T-helper 9 cell (primary cell): Measurements from ENCODE around the gene LSM14A.
"Not testable (repeated sequence)": the region's sequence is repeated elsewhere in the genome, so short reads cannot be mapped to it uniquely, and the experiment has no call there.

Experiments used
- DNase-seq: peaks from one replicate; pipeline ENCODE4 v3.0.0-alpha.2; 2020

The LSM14A gene

GRCh38 chr19:34232566-34233481 lies 60.5 kb downstream of the LSM14A start:
- no peak for DNase-seq

DNA sequence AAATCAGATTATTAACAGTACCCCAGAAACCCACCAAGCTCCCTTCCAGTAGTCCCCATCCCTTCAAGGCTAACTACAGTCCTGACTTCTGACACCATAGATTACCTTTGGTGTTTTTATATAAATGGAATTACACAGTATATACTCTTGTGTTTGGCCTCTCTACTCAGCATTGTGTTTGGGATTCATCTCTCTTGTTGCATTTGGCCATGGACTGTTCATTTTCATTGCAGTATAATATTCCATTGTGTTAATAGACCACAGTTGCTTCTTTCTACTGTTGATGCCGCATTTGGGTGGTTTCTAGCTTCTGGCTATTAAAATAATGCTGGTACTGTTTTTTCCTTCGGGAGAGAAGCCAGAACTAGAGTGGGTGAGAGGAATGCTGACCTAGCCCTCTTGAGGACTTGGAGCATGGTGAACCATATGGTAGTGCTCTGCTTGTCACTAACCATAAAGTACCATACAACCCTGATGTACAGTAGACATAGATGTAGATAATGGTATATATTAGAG lies 63.2 kb downstream of the LSM14A start:
- no peak for DNase-seq

DNA sequence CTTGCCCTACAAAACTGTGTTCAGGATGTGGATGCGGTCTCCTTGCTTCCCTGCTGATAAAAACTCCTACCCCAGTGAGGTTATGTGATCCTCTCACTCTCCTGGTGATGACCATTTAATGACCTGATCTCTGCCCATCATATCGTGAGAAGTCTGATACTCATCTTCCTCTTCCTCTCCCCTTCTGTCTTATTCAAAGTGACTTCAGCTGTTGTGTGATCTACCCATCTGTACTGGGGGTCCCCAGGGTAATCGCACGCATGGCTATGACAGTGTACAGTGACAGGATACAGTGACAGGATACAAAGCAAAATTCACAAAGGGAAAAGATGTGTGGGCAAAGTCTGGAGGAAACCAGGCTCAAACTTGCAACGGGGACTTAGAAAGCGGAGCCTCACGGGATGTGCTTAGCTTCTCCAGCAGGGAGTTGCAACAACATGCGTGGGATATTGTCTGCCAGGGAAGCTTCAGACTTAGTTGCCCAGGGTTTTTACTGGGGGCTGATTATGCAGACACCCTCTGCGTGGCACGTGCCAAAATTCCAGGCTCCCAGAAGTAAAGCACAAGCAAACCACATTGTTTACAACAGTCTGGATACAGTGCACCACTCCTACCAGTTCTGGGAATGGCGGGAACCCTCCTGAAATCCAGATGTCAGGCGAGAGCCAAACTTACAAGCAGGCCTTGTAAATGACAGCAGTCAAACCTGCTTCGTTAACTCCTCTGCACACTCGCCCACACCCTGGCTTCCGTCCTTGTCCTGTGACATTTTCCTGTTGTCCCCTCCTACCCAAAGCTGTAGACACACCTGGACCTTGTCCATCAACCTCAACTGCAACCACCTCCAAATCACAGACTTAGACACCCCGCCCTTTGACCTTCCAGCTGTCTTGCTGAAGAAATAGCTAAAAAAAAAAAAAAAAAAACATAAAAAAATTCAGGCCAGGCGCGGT lies 64.0 kb downstream of the LSM14A start:
- DNase-seq: no peak

DNA sequence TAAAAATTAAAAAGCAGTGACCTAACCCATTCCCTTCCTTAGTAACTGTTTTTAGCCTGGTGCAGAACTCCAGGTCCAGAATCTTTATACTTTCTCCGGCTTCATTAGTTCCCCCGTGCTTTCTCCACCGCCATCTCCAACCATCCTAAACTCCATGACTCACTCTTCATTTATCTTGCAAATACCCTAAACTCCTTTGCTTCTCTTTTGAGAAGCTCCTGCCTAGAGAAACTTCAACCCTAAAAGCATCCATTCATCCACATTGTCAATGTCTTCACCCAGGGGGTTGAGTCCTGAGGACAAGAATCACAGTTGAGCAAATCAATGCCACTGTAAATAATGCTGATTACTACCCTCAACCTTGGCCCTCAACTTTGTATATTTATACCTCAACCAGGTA lies 65.0 kb downstream of the LSM14A start:
- no peak for DNase-seq

DNA sequence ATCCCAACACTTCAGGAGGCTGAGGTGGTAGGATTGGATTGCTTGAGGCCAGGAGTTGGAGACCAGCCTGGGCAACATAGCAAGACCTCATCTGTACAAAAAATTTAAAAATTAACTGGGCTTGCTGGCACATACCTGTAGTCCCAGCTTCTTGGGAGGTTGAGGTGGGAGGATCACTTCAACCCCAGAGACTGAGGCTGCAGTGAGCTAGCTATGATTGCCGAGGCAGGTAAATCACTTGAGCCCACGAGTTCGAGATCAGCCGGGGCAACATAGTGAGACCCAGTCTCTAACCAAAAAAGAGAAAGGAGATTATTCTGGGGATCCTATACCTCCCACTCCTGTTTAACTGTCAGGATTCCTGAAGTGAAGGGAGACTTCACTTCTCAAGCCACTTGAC lies 65.6 kb downstream of the LSM14A start:
- no peak for DNase-seq

DNA sequence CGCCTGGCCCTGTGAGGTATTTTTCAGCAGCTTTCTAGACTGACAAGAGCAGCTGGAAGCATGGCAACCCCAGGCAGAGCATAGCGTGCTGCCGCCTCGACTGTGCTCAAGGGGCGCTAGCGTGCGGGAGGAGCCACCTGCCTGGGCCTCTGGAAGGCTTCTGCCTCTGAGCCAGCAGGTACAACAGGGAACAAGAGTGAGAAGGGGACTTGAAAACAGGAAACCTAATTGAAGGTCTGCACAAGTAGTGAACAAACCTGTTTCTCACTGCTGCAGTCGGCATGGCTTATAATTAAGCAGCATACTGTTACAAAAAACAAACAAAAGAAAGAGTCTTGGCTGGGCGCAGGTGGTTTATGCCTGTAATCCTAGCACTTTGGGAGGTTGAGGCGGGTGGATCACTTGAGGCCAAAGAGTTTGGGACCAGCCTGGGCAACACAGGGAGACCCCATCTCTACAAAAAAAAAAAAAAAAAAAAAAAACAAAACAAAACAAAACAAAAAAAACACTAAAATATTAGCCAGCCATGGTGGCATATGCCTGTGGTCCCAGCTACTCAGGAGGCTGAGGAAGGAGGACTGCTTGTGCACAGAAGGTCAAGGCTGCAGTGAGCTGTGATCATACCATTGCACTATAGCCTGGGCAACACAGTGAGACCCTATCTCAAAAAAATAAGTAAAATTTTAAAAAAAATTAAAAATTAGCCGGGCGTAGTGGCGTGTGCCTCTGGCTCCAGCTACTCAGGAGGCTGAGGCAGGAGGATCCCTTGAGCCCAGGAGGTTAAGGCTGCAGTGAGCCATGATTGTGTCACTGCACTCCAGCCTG lies 69.4 kb downstream of the LSM14A start:
- DNase-seq: no peak

DNA sequence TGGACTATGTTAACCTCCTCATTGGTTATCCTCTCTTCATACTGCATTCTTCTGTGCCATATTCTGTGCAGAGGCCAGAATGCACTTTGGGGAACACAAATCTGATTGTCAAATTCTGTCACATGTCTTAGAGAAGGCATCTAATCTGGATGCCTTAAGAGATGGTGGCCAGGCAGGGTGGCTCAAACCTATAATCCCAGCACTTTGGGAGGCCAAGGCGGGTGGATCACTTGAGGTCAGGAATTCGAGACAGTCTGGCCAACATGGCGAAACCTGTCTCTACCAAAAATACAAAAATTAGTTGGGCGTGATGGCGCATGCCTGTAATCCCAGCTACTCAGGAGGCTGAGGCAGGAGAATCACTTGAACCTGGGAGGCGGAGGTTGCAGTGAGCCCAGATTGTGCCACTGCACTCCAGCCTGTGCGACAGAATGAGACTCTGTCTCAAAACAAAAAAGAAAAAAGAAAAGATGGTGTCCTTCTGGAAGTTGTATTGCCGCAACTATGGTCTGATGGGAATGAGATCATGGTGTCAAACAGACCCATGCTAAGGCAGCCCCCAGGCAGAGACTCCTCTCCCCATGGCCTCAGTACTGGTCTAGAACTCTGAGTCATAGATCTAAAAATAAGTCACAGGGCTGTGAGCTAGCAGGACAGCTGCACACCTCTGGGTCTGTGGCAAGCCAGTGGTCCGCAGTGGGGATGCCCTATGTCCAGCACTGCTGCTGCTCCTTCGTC lies 71.0 kb downstream of the LSM14A start:
- not testable (repeated sequence) for DNase-seq

GRCh38 chr19:34243876-34244578 lies 71.7 kb downstream of the LSM14A start:
- no peak for DNase-seq

DNA sequence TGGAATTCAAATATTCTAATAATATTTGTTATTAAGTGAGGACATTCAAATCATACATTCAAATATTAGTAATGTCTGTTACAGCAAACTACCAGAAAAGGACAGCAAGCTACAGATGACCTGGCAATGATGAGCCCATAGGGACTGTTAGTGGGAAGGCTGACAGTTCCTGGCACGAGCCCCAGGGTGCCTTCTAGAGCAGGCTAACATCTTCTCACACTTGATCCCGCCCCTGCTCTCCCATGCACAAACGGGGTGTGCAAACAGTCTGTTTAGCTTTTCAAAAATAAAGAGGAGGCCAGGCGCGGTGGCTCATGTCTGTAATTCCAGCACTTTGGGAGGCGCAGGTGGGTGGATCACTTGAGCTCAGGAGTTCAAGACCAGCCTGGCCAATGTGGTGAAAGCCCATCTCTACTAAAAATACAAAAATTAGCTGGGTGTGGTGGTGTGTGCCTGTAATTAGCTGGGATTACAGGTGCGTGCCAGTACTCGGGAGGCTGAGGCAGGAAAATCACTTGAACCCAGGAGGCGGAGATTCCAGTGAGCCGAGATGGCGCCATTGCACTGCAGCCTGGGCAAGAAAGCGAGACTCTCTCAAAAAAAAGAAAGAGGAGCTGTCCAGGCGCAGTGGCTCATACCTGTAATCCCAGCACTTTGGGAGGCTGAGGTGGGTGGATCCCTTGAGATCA lies 72.5 kb downstream of the LSM14A start:
- DNase-seq: no peak

GRCh38 chr19:34246340-34246739 lies 74.0 kb downstream of the LSM14A start:
- DNase-seq: no peak

GRCh38 chr19:34248941-34249340 lies 76.6 kb downstream of the LSM14A start:
- no peak for DNase-seq

GRCh38 chr19:34253167-34253566 lies 80.9 kb downstream of the LSM14A start:
- not testable (repeated sequence) for DNase-seq

- DNase-seq: not testable (repeated sequence)
Observed at GRCh38 chr19:34253681-34254045, 81.4 kb downstream of the LSM14A start.

DNA sequence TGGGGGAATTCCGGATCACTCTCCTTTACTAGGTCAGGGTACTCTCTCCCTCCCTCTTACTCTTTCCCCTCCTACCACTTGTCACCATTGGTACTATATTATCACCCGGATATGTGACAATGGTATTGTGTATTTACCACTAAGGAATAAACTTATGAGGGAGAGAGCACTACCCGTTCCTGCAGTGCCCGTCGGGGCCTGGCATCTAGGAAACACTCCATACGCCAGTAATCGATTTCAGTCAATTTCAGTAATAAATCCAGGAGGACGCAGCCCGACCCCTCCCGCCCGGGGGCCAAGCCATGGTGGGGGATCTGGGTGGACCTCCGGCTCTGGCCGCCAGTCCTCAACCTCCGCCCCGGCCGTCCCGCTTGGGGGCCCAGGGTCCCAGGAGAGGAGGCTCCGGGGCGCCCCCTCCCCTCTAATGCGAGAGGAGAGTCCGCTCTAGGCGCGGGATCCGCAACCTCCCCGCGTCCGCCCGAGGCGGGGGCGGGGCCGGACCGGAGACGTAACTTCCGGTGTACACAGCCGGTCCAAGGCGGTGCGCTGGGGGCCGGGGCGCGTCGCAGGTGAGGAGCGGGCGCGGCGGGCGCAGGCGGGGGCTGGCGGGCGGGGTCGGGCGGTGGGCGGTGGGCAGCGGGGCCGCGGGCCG lies 81.9 kb downstream of the LSM14A start, which contains the start of gene GARRE1:
Gene GARRE1, plus strand, starts transcription at position 509 of the 652 bp plus-strand sequence. CDS start 45,920 bp downstream, outside the sequence.
- peak; percentile 83 for DNase-seq

- DNase-seq: peak; percentile 17
Observed at GRCh38 chr19:34254698-34255432, 82.6 kb downstream of the LSM14A start.

DNA sequence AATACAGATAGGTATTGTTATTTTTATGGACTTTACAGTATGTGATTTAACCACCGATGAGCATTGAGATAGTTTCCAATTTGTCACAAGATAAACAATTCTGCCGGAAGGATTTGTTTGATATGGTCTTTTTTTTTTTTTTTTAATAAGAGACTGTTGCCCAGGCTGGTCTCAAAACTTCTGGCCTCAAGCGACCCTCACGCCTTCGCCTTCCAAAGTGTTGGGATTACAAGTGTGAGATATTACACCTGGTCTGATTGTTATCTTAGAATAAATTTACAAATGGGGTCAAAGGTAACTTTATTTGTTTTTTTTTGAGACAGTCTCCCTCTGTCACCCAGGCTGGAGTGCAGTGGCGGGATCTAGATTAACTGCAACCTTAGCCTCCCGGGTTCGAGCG lies 83.2 kb downstream of the LSM14A start:
- no peak for DNase-seq

GRCh38 chr19:34256835-34257558 lies 84.7 kb downstream of the LSM14A start:
- no peak for DNase-seq

DNA sequence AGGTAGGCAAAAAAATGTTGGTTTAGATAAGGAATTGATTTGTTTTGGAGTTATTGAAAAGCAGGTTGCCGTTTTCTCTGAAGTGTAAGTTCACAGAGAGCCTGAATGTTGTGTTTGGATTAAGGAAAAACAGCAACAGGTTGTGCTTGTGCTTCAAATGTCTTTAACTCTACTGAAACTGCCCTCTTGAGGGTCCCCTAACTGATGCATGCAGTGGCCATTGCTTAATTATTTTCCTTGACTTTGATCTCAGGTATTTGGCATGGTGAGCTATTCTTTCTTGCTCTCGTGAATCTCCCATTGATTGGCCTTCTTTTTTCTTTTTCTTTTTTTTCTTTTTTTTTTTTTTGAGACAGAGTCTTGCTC lies 85.2 kb downstream of the LSM14A start:
- no peak for DNase-seq
